ENCODE measurements around the gene DNAJC13. TPM values are rescaled to one million over a fixed set of nuclear protein-coding genes. Genes with fewer than 3 reads are reported as not detected.

The DNAJC13 gene
- total and polyA plus RNA-seq, 2 donors from 2014 or later: 11.5 to 43.1 TPM

DNA sequence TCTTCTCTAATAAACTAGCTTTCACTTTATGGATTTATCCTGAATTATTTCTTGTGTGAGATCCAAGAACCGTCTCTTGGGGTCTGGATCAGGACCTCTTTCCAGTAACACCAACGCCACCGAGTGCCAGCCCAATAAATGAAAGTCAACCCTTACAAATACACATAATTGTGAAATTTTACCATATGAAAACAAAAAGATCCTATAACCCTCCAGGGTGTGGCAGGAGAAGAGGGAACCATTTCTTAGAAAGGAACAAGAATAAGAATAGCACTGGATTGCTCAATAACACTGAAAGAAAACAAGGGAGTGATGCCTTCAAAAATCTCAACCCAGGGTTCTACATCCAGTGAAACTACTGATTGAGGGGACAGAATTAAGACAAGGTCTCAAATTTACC is 128.2 kb downstream of the DNAJC13 start:
- TF ChIP-seq, protein P1, sequence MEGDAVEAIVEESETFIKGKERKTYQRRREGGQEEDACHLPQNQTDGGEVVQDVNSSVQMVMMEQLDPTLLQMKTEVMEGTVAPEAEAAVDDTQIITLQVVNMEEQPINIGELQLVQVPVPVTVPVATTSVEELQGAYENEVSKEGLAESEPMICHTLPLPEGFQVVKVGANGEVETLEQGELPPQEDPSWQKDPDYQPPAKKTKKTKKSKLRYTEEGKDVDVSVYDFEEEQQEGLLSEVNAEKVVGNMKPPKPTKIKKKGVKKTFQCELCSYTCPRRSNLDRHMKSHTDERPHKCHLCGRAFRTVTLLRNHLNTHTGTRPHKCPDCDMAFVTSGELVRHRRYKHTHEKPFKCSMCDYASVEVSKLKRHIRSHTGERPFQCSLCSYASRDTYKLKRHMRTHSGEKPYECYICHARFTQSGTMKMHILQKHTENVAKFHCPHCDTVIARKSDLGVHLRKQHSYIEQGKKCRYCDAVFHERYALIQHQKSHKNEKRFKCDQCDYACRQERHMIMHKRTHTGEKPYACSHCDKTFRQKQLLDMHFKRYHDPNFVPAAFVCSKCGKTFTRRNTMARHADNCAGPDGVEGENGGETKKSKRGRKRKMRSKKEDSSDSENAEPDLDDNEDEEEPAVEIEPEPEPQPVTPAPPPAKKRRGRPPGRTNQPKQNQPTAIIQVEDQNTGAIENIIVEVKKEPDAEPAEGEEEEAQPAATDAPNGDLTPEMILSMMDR (IDR thresholded peaks at IDR 0.05; ENCODE audit: borderline replicate concordance, extremely low read depth, insufficient read depth): no peak
- FAIRE-seq (no peak), DNase-seq (no peak)
- no peaks in the 10 kb centered on the region for H3K9me3 ChIP-seq (ENCODE audit: control insufficient read depth in 2 of 3, insufficient read depth in 1 of 3, low read length in 3 of 3)
- no peaks in the 10 kb centered on the region for H3K27me3 ChIP-seq (ENCODE audit: control insufficient read depth, insufficient read depth, low read length)
- no peak overlapping the region for H3K4me3 ChIP-seq (ENCODE audit: low read length in 3 of 3)
- intact Hi-C loops (cut with DNase I): no loop called here
- H3K27ac ChIP-seq (ENCODE audit: low read depth in 2 of 2, low read length in 2 of 2): no peak overlapping the region
- H3K36me3 ChIP-seq (ENCODE audit: control insufficient read depth in 2 of 3, insufficient read depth in 3 of 3, low read length in 3 of 3): peaks cover 1 to 3% (median 2%) of the 10 kb centered on the region in 3 donors
- peaks cover 0 to 7% (median 7%) of the 10 kb centered on the region in 3 donors for H3K4me1 ChIP-seq (ENCODE audit: control insufficient read depth in 2 of 3, insufficient read depth in 2 of 3, low read depth in 1 of 3, low read length in 3 of 3)
- H3K9ac ChIP-seq (ENCODE audit: low read length in 3 of 3): no peak overlapping the region

DNA sequence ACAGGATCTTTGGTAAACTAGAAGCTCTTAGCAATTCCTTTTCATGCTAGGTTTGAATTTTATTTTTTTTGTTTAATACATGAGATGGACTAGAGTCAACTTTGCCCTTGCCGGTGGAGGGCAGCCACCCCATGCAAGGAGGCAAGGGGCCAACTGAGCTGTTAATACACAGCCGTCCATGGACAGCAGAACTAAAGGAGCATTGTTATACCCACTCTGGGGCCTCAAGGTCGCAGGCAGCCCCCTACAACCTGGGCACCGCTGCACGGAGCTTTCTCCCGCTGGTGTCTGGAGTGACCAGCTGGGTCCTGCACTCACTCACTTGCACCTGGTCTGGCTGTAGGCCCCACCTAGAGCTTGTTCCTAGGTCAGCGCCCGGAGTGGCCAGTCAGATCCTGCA is 131.9 kb downstream of the DNAJC13 start:
- intact Hi-C loops (cut with DNase I): no loop called here

DNA sequence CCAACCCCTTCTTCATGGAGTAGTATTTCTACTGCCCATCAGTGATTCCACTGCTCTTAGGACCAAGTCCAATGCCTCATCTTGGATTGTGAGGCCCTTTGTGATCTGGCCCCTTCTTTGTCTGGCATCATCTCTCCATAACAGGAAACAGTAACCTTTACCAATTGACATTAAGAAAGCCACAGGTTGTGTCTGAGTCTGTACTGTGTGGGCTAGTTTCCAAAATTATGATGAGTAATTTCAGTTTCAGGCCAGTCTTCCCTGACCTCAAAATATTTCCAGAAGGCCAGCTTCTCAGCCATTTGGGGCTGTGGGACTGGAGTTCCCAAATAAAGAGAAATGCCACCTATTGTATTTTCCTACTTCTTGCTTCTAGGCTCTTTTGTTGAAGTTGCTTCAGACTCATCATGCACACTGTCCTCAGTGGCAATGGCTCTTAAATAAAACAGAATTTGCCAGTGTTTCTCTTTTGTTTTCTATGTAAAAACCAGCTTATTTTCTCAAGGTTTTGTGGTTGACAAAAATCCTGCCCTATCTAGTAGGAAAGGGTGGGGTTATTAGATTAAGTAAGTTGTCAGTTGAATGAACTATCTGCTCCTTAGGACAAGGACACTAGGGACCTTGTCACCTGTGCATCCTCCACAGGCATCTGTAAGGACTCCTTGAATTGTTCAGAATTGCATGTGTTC is 132.7 kb downstream of the DNAJC13 start:
- Histone ChIP-seq H3K4me3 (ENCODE audit: low read length in 3 of 3) (no peak overlapping the region), H3K36me3 (ENCODE audit: control insufficient read depth in 2 of 3, insufficient read depth in 3 of 3, low read length in 3 of 3) (no peaks in the 10 kb centered on the region), H3K27me3 (ENCODE audit: control insufficient read depth, insufficient read depth, low read length) (no peaks in the 10 kb centered on the region), H3K27ac (ENCODE audit: low read depth in 2 of 2, low read length in 2 of 2) (no peak overlapping the region), H3K4me1 (ENCODE audit: control insufficient read depth in 2 of 3, insufficient read depth in 2 of 3, low read depth in 1 of 3, low read length in 3 of 3) (peaks cover 0 to 9% (median 7%) of the 10 kb centered on the region in 3 donors), H3K9ac (ENCODE audit: low read length in 3 of 3) (no peak overlapping the region), H3K9me3 (ENCODE audit: control insufficient read depth in 2 of 3, insufficient read depth in 1 of 3, low read length in 3 of 3) (no peaks in the 10 kb centered on the region)
- intact Hi-C loops (cut with DNase I): no loop called here
- no peak for FAIRE-seq
- TF ChIP-seq, protein P1 (IDR thresholded peaks at IDR 0.05; ENCODE audit: borderline replicate concordance, extremely low read depth, insufficient read depth): no peak
- DNase-seq: no peak

More for the DNA sequence above, 131.9 kb downstream of the DNAJC13 start:
- Histone ChIP-seq H3K9me3 (ENCODE audit: control insufficient read depth in 2 of 3, insufficient read depth in 1 of 3, low read length in 3 of 3) (no peaks in the 10 kb centered on the region), H3K4me1 (ENCODE audit: control insufficient read depth in 2 of 3, insufficient read depth in 2 of 3, low read depth in 1 of 3, low read length in 3 of 3) (peaks cover 0 to 9% (median 7%) of the 10 kb centered on the region in 3 donors), H3K27ac (ENCODE audit: low read depth in 2 of 2, low read length in 2 of 2) (no peak overlapping the region), H3K36me3 (ENCODE audit: control insufficient read depth in 2 of 3, insufficient read depth in 3 of 3, low read length in 3 of 3) (no peaks in the 10 kb centered on the region), H3K27me3 (ENCODE audit: control insufficient read depth, insufficient read depth, low read length) (no peaks in the 10 kb centered on the region), H3K4me3 (ENCODE audit: low read length in 3 of 3) (no peak overlapping the region), H3K9ac (ENCODE audit: low read length in 3 of 3) (no peak overlapping the region)
- FAIRE-seq (no peak), DNase-seq (no peak)
- TF ChIP-seq, protein P1 (IDR thresholded peaks at IDR 0.05; ENCODE audit: borderline replicate concordance, extremely low read depth, insufficient read depth): no peak

All from kidney (tissue), 14 donors.